Measurements from ENCODE around the gene MUC13.
A peak's percentile ranks its signal among the peaks of the same experiment; 100 is the strongest.

Gene MUC13

GRCh38 chr3:124896824-124897526 lies 37.6 kb downstream of the MUC13 start:
- DNase-seq (ENCODE audit: low read depth), result no peak

DNA sequence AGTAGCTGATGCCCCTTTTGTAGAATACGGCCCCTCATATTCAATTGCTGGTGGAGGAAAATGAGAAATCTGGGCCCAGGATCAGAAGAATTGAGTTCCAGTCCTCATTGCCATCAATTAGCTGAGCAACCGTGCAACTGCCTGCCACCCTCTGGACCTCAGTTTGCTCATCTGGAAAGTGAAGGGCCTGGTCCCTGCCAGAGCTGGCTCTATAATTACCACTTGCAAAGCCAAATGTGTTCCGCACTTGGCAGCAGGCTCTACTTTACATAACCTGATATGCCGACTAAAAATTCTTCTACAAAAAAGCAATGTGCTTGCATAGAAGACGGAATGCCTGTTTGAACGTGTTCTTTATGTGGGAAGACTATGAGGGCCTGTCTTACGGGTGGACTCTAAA lies 38.8 kb downstream of the MUC13 start:
- no peak for DNase-seq (ENCODE audit: low read depth)

GRCh38 chr3:124893526-124893925 lies 41.0 kb downstream of the MUC13 start:
- no peak for DNase-seq (ENCODE audit: low read depth)

- DNase-seq (ENCODE audit: low read depth), result no peak
Measured at GRCh38 chr3:124890573-124891190, 43.9 kb downstream of the MUC13 start.

DNA sequence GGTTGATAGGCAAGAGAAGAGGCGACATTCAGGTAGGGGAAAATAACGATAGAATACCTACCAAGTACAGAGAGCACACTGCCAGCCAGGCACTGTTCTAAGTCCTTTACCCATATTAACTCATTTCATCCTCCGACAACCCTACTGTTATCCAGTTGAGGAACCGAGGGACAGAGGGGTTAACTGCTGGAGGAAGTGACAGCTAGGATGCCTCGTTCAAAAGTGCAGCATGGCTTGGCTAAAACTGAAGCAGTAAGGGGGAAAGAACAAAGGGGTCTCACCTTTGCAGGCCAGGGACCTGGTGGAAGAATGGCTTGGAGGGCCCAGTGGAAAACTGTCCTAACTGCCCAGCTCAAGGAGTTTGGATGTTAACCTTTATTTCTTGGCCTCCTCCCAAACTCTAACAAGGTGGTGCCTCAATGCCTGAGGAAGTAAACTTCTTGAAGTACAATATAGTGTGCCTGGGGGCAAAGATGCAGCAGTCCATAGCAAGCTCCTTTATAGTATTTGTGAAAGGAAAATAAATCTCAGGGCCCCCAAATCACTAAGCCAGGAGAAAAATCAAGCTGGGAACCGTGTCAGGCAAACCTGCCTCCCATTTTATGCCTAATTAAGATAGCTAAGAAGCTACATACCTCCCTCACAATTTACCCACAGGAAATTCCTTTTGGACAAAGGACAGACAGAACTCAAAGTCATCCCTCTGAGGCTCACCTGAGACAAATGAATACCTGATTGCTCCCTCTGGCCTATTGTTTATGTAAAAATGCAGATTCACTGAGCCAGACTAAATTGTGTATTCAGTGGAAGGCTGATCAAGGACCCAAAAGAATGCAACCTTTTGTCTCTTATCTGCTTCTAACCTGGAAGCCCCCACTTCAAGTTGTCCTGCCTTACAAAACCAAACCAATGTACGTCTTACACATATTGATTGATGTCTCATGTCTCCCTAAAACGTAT lies 45.8 kb downstream of the MUC13 start:
- no peak for DNase-seq (ENCODE audit: low read depth)

DNA sequence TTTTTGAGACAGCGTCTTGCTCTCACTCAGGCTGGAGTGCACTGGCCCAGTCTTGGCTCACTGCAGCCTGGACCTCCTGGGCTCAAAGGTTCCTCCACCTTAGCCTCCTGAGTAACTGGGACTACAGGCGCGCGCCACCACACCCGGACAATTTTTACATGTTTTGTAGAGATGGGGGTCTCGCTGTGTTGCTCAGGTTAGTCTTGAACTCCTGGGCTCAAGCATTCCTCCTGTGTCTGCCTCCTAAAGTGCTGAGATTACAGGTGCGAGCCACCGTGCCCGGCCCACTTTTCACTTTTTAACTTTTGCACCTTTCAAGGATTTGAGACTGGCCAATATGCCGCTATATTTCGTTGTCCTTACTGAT lies 46.6 kb downstream of the MUC13 start:
- no peak for DNase-seq (ENCODE audit: low read depth)

- DNase-seq (ENCODE audit: low read depth), result peak; percentile 1
Measured at GRCh38 chr3:124887177-124887931, 47.2 kb downstream of the MUC13 start, which contains the start of gene ITGB5. ITGB5 (minus strand) TSS chr3:124887365; CDS start chr3:124887000, 365 bp downstream.

GRCh38 chr3:124886168-124887056 lies 48.1 kb downstream of the MUC13 start:
- peak; percentile 50 for DNase-seq (ENCODE audit: low read depth)

GRCh38 chr3:124885466-124886167 lies 48.9 kb downstream of the MUC13 start:
- no peak for DNase-seq (ENCODE audit: low read depth)

DNA sequence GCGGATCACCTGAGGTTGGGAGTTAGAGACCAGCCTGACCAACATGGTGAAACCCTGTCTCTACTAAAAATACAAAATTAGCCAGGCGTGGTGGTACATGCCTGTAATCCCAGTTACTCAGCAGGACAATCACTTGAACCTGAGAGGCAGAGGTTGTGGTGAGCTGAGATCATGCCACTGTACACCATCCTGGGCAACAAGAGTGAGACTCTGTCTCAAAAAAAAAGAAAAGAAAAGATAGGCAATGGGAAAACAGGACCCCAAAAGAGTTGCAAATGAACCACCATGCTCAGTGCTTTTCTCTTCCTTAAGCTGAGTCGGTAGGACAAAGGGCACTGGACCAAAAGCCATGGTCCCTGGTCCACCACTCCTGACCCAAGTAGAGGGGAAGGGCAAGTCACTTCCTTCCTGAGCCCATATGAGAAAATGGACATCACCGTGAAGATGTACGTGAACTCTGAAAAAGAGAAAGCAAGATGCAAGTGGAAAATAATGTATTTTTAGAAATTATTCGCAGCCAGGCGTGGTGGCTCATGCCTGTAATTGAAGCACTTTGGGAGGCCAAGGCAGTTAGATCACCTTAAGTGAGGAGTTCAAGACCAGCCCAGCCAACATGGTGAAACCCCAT lies 50.0 kb downstream of the MUC13 start:
- DNase-seq (ENCODE audit: low read depth), result no peak

DNA sequence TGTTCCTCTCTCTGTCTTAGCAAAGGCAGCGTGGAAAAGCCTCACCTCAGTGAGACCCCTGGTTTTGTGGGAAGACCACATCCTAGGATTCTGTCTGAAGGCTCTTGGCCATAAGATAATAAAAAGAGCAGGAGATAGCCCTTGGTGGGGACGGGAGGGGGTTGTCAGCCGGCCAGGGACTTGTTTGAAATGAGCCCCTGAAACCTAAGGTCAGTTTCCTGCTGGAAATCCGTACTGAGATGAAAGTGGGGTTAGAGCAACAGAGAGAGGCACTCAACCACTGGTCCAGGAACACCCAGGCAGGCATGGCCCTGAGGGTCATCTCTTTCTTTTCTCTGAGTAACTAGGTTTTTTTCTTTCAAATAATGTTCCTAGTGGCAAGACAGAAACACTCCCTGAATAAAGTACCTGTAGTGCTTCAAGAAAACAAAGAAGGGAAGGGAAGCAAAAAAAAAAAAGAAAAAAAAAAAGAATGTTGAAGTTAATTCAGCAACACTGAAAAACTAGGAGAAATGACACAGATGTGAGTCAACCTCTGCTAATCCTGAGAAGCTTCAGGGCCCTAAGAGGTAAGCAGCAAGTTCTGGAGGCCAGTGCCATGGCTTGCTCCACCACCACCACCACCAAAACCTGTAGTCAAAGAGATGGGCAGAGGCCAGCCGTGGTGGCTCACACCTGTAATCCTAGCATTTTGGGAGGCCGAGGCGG lies 50.6 kb downstream of the MUC13 start:
- DNase-seq (ENCODE audit: low read depth), result no peak

DNA sequence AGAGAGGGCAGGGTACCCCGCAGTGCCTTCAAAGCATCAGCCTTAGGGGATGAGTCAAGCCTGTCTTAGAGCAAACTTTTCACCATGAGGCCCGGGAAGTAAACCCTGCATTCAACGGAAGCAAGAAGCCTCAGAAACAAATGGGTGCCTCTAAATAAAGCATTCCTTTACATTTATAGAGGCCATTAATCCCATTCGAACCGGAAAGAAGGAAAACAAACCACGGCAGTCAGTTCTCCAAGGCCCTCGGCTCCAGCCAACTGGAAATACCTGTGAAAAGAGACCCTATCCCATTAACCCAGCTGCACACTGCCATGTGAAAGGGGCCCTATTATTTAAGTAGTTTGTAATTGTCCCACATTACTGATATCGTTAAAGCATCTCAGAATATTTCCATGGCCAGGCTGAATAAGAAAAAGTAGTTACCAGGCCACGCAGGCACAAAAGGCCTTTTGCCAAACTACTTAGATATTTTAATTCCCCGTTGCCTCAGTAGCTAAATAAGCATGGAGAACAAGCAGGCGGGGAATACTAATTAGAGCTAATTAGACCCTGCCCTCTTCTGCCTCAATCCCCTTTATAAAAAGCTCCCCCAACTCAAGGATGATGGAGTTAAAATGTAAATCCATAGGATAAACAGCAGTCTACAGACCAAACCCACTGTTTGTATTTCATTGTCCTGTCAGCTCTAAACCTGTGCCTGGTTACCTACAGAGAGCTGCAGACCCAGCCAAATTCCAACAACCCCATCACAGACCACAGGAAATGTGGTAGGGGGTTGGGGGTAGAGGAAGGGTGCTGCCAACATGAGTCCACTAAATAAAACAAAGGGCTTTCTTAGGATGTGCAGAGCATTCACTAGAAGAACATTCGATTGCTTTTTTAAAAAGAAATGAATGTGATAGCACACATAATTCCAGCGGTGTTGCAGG lies 51.5 kb downstream of the MUC13 start:
- no peak for DNase-seq (ENCODE audit: low read depth)

GRCh38 chr3:124881976-124882697 lies 52.4 kb downstream of the MUC13 start:
- no peak for DNase-seq (ENCODE audit: low read depth)

GRCh38 chr3:124879337-124879680 lies 55.2 kb downstream of the MUC13 start:
- DNase-seq (ENCODE audit: low read depth), result no peak

- no peak for DNase-seq (ENCODE audit: low read depth)
Measured at GRCh38 chr3:124878561-124879336, 55.8 kb downstream of the MUC13 start.

GRCh38 chr3:124877674-124878073 lies 56.9 kb downstream of the MUC13 start:
- DNase-seq (ENCODE audit: low read depth), result no peak

DNA sequence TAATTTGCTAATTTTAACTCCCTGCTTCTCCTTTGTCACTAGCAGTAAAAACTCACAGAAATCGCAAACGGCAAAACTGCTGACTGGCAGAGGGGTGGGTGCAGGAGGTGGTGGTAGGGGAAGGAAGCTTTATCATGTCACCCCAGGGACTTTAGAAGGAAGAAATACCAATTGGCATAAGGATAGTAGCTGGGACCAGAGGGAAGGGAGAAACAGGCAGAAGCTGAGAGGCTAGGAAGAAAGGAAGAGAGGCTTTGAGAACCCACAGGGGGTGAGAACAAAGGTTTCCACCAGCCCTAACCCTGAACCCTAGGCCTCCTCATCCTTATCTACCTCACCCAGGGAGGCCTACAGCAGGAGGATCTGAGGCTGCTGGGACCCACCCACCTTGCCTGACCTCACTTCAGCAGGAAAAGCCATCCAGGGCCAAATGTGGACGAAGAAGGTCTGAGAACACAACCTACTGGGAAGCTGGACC lies 58.1 kb downstream of the MUC13 start:
- no peak for DNase-seq (ENCODE audit: low read depth)
